Measurements from ENCODE around the gene NRL.

GRCh38 chr14:24094841-24095270 is 19.9 kb downstream of the NRL start:
- TF ChIP-seq CTCF (conservative IDR thresholded peaks at IDR 0.05): no peak
- TF ChIP-seq EZH2 (IDR thresholded peaks at IDR 0.05; ENCODE audit: low read depth): no peak

Data from PC-9 (cell line).